OCI-LY7 (cell line): ENCODE results near the gene OGFOD3.

Experiments
- CTCF ChIP-seq: fragments of 200-600 bp; sonication (generic); conservative IDR thresholded peaks from 2 replicates; pipeline ENCODE4 v1.5.1; 2014; ENCODE audit warnings: mild to moderate bottlenecking, antibody characterized with exemption, low read length, moderate library complexity, mixed read lengths
- EZH2phosphoT487 ChIP-seq: fragments of 200-600 bp; sonication (generic); IDR thresholded peaks from 2 replicates; pipeline ENCODE4 v1.6.1; 2018; ENCODE audit warnings: low read depth, borderline replicate concordance, mild to moderate bottlenecking, mixed run types, antibody characterized with exemption, low read length, moderate library complexity, mixed read lengths

- no peak for TF ChIP-seq CTCF
- no peak for TF ChIP-seq EZH2phosphoT487
Measured at GRCh38 chr17:82447876-82448275, 29.5 kb upstream of the OGFOD3 start.
